ENCODE measurements around the gene TENM4.
"Not testable (repeated sequence)": the region's sequence is repeated elsewhere in the genome, so short reads cannot be mapped to it uniquely, and the experiment has no call there.

Gene TENM4

DNA sequence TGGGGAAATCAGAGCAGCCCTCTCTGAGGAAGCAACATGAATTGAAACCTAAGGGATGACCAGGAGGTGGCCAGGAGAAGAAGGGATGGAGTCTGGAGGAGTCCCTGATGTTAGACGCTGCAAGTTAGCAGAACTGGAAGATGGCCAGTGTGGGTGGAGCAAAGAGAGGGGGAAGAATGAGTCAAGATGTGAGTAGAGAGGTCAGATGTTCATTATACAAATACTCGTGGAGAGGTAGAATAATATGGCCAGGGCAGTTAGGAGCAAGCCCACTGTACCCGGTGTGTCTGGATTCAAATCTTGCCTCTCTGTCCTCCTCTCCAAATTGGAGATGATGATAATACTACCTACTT lies 242.0 kb downstream of the TENM4 start:
- DNase-seq, result no peak

DNA sequence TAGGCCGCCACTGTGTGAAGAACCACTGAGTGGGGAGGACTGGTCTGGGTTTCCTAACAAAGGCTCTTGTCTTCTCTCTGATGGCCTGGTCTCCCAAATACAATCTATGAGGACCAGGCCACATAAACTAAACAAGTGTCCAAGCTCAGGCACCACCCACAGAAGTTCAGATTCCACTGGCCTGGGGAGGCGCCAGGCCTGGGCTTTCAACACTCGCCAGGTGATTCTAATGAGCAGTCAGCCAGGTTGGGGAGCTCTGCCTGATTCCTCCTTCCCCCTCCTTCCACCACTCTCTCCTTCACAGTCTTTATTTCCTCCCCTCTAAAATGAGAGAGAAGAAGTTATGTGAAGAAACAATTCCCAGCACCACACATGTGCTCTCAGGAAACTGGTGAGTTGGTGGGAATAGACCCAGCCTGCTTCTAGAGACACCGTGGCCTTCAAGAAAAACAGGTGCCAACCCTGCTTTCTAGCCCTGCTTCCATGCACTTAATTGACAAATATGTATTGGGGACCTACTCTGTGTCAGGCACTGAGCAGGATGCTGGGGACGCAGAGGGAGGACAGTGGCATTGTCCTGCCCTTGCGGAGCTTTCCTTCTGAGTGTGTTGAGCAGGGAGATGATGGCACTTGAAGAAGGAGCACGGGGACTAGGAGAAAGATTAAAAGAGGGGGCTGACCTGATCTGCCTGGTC lies 242.5 kb downstream of the TENM4 start:
- DNase-seq, result no peak

DNA sequence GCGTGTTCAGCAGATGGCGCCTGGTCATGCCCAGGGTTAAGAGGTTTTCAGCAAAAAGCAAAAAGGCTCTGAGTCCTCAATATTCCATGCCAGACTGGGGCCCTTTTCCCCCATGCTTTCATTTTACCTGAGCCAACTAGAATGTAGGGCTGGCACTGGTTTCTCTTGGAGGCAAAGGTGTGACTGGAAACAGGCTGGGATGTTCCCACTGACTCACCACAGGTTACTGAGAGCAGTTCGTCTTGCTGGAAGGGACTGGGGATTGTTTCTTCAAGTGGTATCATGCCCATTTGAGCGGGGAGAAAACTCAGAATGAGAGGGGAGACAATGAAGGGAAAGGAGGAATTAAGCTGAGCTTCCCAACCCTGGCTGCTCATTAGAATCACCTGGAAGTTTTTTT lies 243.9 kb downstream of the TENM4 start:
- DNase-seq, result no peak

DNA sequence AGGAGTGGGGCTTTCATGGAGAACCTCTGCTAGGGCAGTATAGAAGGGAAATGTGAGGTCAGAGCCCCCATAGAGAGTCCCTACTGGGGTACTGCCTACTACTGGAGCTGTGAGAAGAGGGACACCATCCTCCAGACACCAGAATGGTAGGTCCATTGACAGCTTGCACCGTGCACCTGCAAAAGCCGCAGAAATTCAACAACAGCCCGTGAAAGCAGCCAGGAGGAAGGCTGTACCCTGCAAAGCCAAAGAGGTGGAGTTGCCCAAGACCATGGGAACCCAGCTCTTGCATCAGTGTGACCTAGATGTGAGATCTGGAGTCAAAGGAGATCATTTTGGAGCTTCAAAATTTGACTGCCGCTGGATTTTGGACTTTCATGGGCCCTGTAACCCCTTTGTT lies 245.6 kb downstream of the TENM4 start:
- no peak for DNase-seq

DNA sequence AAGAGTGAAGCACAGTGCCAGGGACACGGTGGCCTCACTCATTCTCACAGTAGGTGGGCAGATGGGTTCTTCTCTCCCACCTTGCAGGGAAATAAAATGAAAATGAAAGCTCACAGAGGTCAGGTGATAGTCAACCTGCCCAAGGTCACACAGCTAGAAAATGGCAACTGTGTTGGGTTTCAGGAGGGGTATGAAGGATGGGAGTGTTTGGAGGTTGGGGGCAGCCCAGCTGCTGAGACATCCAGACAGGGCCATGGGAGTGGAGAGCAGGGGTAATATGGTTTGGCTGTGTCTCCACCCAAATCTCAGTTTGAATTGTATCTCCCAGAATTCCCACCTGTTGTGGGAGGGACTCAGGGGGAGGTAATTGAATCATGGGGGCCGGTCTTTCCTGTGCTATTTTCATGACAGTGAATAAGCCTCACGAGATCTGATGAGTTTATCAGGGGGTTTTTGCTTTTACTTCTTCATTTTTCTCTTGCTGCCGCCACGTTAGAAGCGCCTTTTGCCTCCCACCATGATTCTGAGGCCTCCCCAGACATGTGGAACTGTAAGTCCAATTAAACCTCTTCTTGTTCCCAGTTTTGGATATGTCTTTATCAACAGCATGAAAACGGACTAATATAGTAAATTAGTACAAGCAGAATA lies 247.0 kb downstream of the TENM4 start:
- no peak for DNase-seq

DNA sequence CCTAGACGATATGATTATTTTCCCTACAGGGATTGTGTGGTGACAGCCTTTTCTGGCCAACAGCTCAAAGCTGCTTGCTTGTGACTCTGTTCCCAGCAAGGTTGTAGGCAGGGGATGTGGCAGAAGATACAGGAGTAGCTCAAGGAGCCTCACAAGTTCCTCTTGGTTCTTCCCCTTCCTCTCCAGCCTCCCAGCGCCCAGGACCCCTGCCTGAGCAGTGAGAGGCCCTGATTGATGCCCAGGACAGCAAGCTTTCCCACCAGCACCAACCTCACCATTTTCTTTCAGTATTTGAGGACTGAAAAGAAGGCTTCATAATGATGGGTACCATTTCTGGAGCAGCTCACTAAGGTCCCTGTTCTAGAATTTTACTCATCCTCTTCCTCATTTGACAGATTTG lies 248.0 kb downstream of the TENM4 start:
- no peak for DNase-seq

DNA sequence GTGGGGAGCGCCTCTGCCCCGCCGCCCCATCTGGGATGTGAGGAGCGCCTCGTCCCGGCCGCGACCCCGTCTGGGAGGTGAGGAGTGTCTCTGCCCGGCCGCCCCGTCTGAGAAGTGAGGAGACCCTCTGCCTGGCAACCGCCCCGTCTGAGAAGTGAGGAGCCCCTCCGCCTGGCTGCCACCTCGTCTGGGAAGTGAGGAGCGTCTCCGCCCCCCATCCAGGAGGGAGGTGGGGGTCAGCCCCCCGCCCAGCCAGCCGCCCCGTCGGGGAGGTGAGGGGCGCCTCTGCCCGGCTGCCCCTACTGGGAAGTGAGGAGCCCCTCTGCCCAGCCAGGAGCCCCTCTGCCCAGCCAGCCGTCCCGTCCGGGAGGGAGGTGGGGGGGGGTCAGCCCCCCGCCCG lies 249.1 kb downstream of the TENM4 start:
- DNase-seq, result not testable (repeated sequence)

DNA sequence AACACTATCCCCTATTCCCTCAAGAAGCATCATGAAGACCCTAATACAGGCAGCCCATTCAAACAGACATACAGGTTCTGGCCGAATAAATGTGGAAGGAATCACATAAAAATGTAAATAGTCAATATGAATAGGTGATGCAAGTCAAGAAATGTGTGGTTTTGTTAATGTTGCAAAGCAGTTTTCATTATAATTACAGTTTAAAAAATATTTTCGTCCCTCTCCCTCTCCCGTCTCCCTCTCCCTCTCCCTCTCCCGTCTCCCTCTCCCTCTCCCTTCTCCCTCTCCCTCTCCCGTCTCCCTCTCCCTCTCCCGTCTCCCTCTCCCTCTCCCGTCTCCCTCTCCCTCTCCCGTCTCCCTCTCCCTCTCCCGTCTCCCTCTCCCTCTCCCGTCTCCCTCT lies 250.3 kb downstream of the TENM4 start:
- DNase-seq, result not testable (repeated sequence)

DNA sequence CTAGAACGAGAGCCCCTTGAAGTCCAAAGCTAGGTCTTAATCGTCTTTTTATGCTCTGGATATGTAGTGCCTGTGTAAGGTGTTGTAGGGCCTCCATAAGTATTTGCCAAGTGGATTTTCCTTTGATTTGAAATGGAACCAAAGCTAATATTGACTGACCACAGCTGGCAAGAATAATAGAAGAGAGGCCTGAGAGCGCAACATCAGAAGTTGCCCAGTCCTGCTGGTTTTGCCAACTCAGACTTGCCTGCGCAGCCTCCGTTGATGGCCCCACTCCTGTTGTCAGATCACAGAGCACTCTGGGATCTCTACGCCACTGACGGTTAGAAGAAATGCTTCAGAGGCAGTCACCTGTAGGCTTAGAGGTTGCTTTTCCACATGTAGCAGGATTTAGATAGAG lies 251.2 kb downstream of the TENM4 start:
- no peak for DNase-seq

DNA sequence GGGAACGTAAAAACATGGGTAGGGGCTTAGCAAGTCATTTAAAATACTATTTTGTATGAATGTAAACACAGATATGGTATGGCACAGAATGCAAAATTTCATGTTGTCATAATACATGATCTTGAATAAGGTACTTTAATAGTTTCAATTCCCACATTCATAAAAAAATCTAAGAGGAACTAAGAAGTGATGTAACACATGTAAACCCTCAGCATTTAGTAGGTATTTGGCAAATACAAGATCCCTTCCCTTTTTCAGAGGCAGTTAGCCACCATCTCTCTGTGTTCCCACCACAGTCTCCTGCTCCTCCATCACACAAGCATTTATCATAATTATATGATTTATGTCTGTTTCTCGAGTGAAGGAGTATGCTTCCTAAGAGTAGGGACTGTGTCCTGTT lies 251.8 kb downstream of the TENM4 start:
- DNase-seq, result no peak

DNA sequence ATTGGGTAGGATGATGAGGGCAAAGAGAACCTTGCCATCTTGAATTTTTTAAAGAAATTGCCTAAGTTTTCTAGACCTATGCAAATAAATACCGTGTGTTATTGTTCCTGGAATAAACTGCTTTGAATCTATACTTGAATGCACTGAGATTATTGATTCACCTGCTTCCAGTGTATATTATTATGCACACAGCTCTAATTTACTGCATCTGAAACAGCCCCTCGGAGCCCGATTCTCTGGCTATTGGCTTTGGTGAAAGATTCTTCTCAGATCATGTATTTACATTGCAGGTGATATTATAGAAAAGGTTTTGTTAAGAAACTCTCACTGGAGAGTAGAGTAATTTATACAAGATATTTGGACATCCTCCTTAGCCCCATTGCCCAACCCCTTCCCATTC lies 254.2 kb downstream of the TENM4 start:
- no peak for DNase-seq

DNA sequence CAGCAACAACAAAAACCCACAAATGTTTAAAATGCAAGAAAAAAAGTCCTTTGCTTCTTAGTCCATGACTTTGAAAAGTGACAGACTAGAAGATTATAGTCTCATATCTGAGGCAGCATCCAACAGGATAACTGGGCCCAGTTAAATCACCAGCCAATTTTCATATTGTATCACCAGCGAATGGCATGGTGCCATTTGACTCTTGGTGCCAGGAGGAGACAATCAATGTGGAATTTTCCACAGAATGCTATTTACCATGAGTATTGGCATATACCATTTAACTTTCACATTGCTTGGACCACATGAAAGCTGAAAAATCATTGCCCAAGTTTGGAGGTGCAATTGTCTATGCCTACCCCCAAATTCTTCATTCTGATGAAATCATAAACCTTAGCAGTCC lies 255.5 kb downstream of the TENM4 start:
- DNase-seq, result no peak

DNA sequence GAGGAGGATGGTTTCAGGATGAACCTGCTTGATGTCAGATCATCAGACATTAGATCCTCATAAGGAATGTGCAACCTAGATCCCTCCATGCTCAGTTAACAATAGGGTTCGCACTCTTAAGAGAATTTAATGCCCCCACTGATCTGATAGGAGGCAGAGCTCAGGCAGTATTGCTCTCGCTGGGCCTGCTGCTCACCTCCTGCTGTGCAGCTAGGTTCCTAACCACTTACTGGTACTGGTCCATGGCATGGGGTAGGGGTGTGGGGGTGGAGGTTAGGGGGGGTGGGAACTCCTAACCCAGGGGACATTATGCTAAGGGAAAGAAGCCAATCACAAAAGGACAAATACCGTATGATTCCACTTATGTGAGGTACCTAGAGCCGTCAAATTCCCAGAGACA lies 256.5 kb downstream of the TENM4 start:
- DNase-seq, result no peak

DNA sequence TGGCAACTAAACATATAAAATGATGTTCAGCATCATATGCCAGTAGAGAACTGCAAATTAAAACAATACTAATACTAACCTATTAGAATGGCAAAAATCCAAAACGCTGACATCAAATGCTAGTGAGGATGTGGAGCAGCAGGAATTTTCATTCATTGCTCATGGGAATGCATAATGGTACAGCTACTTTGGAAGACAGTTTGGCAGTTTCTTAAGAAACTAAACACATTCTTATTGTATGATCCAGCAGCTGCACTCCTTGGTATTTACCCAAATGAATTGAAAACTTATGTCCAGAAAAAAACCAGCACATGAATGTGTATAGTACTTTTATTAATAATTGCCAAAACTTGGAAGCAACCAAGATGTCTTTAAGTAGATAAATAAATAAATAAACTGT lies 258.0 kb downstream of the TENM4 start:
- DNase-seq, result no peak

DNA sequence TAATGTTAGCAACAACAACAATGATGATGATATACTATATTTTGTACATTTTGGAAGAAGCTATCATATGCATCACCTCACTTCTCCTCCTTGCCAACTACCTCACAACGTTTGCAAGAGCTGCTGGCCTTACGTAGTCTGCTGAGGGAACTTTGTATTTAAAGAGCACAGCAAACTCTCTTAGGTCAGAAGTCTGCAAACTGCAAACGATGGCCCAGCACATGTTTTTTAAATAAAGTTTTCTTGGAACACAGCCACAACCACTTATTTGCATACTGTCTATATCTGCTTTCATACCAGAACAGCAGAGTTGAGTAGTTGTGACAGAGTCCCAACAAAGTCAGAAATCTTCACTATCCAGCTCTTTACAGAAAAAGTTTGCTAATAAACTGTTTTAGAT lies 261.7 kb downstream of the TENM4 start:
- no peak for DNase-seq

DNA sequence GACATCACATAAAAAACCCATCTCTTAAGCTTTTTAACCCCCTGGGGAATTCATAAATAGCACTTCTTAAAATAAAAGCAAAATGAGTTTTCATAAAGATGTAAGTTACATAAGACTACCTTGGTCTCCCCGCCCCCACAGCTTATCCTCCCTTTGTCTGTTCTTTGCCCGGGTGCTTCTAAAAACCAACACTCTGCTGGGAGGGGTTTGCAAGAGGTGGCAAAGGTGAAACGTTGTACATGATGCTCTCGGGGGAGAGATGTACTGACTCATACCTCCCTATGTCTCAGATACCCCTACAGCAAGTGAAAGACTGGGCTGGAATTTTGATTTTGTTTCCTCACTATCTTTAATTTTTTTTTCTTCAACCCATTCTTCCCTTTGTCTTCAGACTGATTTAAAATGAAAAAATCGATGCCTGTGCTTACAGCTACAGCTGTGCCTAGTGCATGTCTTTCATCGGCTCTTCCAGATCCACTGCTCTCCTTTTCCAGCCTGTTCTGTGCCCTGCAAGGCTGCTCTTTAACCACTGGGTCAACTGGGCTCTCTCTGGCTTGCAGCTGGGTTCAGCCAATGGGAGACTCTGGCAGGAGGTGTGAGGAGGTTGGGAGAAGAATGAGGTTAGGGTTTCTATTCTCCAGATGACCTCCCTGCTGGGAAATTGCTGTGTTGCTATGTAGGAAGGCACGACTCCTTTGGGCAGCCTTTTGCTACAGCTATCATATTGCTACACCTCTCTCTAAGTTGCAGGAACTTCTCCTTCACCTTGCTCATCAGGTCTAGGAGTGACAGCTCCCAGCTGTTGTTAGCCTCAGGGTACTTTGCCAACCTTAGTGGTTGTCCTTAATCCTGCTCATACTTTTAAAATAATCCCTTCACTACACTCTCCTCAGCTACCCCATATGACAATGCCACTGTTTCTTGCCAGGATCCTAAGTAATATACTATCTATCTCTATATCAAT lies 266.5 kb downstream of the TENM4 start:
- no peak for DNase-seq

DNA sequence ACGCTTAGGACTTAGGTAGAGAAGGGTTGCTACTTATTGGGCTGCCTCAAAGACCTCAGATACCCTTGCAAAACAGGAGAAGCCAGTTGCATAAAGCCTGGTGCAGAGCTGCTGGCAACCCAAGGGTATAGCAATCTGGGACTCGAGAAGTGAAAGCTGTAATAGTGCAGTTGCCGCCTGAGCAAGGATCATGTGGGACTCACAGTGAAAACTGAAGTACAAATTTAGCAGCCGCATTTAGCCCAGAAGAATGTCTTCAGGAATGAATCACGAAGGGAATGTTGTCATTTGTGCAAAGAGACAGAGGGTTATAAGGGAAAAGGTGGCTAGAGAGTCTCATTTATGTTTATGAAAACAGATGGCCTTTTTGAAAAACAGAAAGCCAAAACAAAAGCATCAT lies 267.2 kb downstream of the TENM4 start:
- no peak for DNase-seq

DNA sequence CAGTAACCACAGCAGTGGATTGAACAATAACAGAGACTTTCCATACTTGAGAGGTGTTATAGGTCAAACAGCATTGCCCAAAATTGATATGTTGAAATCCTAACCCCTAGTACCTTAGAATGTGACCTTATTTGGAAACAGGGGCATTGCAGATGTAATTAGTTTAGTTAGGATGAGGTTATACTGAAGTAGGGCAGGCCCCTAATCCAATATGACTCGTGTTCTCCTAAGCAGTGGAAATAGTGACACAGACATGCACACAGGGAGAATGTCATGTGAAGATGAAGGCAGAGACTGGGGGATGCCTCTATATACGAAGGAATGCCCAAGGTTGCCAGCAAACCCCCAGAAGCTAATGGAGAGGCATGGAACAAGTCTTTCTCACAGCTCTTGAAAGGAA lies 270.5 kb downstream of the TENM4 start:
- no peak for DNase-seq

DNA sequence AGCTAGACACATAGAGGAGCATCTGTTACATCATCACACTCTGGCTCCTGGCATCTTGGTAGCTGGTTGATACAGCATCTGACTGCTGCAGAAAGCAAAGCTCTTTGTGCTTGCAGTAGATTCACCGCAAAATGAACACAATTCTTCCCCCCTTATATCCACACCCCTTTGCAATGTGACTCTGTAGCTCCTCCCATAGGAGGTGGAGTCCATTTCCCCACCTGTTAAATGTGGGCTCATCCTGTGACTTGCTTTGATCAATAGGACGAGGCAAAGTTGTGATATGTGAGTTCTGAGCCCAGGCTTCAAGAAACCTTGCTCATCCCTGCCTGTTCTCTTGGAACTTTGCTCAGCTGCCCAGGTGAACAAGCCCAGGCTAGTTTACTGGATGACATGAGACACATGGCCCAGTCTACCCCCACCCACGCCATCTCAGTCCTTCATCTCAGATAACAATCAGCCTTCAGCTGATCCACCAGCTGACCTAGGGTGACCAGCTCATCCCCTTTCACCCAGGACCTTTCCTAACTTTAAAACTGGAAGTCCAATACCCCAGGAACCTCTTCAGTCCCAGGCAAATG lies 272.2 kb downstream of the TENM4 start:
- no peak for DNase-seq

DNA sequence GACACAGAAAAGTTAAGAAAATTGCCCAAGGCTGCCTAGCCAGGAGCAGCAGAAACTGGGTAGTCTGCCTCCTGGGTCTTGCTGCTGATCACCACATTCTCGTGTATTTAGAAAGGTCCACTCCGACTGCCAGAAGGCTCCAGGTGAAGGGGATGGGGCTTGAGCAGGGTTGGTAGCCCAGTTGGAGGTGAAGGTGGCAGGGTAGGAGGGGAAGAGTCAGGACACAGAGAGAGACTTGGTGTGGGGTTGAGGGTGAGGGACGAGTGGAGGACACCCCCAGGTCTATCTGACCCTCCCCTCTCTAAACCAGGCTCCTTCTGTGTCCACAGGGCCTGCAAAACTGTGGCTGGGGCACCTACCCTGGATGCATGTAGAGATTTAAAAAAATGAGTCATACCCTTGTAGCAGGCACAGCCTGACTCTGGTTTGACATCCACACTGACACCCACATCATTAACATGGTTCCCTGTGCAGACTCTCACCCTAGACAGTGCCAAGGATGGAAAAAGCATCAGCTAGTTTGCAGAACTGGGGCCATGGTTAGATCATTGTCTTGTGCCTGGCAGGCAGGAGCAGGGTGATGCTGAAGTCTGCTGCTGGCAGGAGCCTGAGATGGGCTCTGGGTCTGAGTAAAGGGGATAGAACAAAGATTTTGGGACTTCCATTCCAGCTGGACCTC lies 273.2 kb downstream of the TENM4 start:
- no peak for DNase-seq

DNA sequence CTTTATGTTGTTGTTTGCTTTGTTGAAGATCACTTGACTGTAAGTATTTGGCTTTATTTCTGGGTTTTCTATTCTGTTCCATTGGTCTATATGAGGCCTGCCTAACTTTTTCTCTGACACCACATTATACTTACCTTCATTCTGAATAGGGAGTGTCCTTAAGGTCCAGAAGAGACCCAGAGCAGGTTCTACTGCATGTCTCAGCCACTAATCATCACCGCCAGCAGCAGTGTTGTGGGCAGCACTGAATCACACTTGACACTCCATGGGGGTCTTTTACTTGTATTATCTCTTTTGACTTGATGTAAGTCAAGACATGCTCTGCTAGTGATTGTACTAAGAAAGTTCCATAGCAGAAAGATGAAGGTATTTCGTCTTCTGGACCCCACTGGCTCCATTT lies 274.9 kb downstream of the TENM4 start:
- DNase-seq, result no peak

DNA sequence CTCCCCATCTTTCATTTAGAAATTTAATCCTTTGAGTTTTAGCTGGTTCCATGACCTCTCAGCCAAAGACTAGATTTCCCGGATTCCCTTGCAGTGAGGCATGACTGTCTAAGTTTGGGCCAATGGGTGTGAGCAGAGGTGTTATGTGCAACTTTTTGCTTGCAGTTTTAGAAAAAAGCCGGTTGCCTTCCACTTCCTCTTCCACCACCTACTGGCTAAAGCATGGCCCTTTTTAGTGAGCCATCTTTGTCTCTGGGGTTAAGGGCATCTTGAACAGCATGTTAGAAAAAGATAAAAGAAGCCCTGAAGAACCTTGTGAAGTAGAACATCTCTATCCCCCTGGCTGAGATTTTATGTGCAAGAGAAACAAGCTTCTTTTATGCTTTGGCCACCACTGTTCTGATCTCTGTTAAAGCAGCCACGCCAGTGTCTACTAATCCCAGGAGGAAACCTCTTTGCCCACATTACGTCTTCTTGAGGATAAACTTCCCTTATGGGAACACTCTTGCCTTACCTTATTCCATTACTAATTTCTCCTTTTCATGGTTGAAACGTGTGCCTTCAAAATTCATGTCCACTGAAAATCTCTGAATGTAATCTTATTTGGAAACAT lies 279.9 kb downstream of the TENM4 start:
- no peak for DNase-seq

Measured in DMS153 (cell line).